HepG2 (cell line): ENCODE measurements around the gene HTR1A. TPM values are rescaled to one million over a fixed set of nuclear protein-coding genes. Genes with fewer than 3 reads are reported as not detected.

ENCODE experiments used
- ATAC-seq: fragments of 200-7000 bp; cut with Tn5 transposase; 3 replicates; pipeline ENCODE4 v1.9.1; 2020; ENCODE audit warnings: mild to moderate bottlenecking, moderate library complexity
- BruUV-seq: library from RNA; stranded (reverse); fragments of 400-500 nt; replicated peaks from 2 replicates; lab custom pipeline; 2021; lab: Mats Ljungman, UMichigan
- CTCF ChIA-PET: fragments of 300-600 bp; formaldehyde crosslinking; extraction: SDS; loops from one replicate; lab custom pipeline; 2021; ENCODE audit warnings: low total read pairs, inconsistent platforms, low intra/inter-chr PET ratio; lab: Yijun Ruan, JAX
- POLR2A ChIA-PET: fragments of 350-600 bp; sonication (Branson Sonifier 250); formaldehyde crosslinking; loops from one replicate; lab custom pipeline; 2020; ENCODE audit warnings: antibody characterized with exemption, inconsistent platforms; lab: Yijun Ruan, JAX
- DNase-seq: peaks from one replicate; pipeline ENCODE4 v3.0.0-alpha.2; 2015; ENCODE audit warnings: low spot score
- FAIRE-seq: peaks from 3 replicates; lab custom pipeline; 2011; peaks lifted over from hg19 to GRCh38; lab: Jason Lieb, UNC
- H2AFZ ChIP-seq: one replicate; pipeline ENCODE4 v1.6.1; 2011; ENCODE audit warnings: low read length, inconsistent platforms
- H3K27ac ChIP-seq: fragments of 300-600 bp; 3 replicates; pipeline ENCODE4 v1.8.0; 2011; ENCODE audit warnings: mixed run types, mild to moderate bottlenecking, mixed read lengths, low read length, inconsistent platforms; ENCODE audit not compliant: insufficient read depth; ENCODE audit errors: extremely low read length
- H3K27me3 ChIP-seq, 2 experiments: fragments of 200-600 bp in 1 of 2; 2 replicates in 1 of 2; 3 replicates in 1 of 2; pipeline versions ENCODE4 v1.6.0 to v1.8.0; 2011; ENCODE audit warnings: low read length in 2 of 2, mild to moderate bottlenecking in 2 of 2, moderate library complexity in 2 of 2, inconsistent platforms in 1 of 2; ENCODE audit not compliant: insufficient read depth in 2 of 2, control insufficient read depth in 1 of 2
- H3K36me3 ChIP-seq, 2 experiments: fragments of 200-600 bp in 1 of 2; replicated peaks in 1 of 2; 2 replicates in 1 of 2; 3 replicates in 1 of 2; pipeline versions ENCODE4 v1.5.1 to v1.8.0; 2011; ENCODE audit warnings: low read length in 2 of 2, inconsistent platforms in 1 of 2; ENCODE audit not compliant: insufficient read depth in 2 of 2, control insufficient read depth in 1 of 2
- H3K4me1 ChIP-seq: 2 replicates; pipeline ENCODE4 v1.5.1; 2012; ENCODE audit warnings: low read length, inconsistent platforms; ENCODE audit not compliant: insufficient read depth
- H3K4me2 ChIP-seq: 2 replicates; pipeline ENCODE4 v1.6.0; 2011; ENCODE audit warnings: low read depth, low read length, inconsistent platforms
- H3K4me3 ChIP-seq, 3 experiments: fragments of 200-600 bp in 1 of 3; sonication (generic), shearing (Covaris generic) in 1 of 3; replicated peaks in 1 of 3; 2 replicates each; pipeline ENCODE4 v1.5.1; 2011 to 2016; ENCODE audit warnings: low read length in 3 of 3, inconsistent platforms in 2 of 3, low read depth in 2 of 3, mild to moderate bottlenecking in 2 of 3, control low read depth in 1 of 3, mixed read lengths in 1 of 3; ENCODE audit not compliant: insufficient read depth in 1 of 3
- H3K79me2 ChIP-seq: one replicate; pipeline ENCODE4 v1.6.1; 2011; ENCODE audit warnings: low read length, inconsistent platforms; ENCODE audit not compliant: insufficient read depth
- H3K9ac ChIP-seq: 2 replicates; pipeline ENCODE4 v1.6.0; 2011; ENCODE audit warnings: mild to moderate bottlenecking, low read depth, low read length, inconsistent platforms; ENCODE audit not compliant: insufficient read depth
- H3K9me3 ChIP-seq: 2 replicates; pipeline ENCODE4 v1.5.1; 2012; ENCODE audit warnings: mild to moderate bottlenecking, low read length
- H4K20me1 ChIP-seq: 2 replicates; pipeline ENCODE4 v1.6.0; 2011; ENCODE audit warnings: inconsistent platforms, mild to moderate bottlenecking, low read length, moderate library complexity; ENCODE audit not compliant: insufficient read depth
- DMTF1 ChIP-seq: sonication (generic); formaldehyde crosslinking; IDR thresholded peaks from 2 replicates; pipeline ENCODE4 v1.4.0; 2020; ENCODE audit warnings: mild to moderate bottlenecking, missing genetic modification reagents
- DR1 ChIP-seq: sonication (generic); formaldehyde crosslinking; IDR thresholded peaks from 2 replicates; pipeline ENCODE4 v1.8.0; 2021; ENCODE audit warnings: mild to moderate bottlenecking, missing genetic modification reagents, inconsistent platforms
- DZIP1 ChIP-seq: sonication (generic); formaldehyde crosslinking; IDR thresholded peaks from 2 replicates; pipeline ENCODE4 v1.5.0; 2020; ENCODE audit warnings: mild to moderate bottlenecking, missing genetic modification reagents
- MED13 ChIP-seq: sonication (generic); formaldehyde crosslinking; IDR thresholded peaks from 2 replicates; pipeline ENCODE4 v1.5.0; 2020; ENCODE audit warnings: missing genetic modification reagents
- PRDM4 ChIP-seq: sonication (generic); formaldehyde crosslinking; IDR thresholded peaks from 2 replicates; pipeline ENCODE4 v1.9.0; 2021; ENCODE audit warnings: missing genetic modification reagents, borderline replicate concordance
- STAT6 ChIP-seq: sonication (generic); formaldehyde crosslinking; IDR thresholded peaks from 2 replicates; pipeline ENCODE4 v1.4.0; 2020; ENCODE audit warnings: missing genetic modification reagents, mild to moderate bottlenecking, borderline replicate concordance
- ZEB1 ChIP-seq: IDR thresholded peaks from 2 replicates; pipeline ENCODE4 v1.6.1; 2012; ENCODE audit warnings: mild to moderate bottlenecking, low read depth, inconsistent platforms; ENCODE audit not compliant: insufficient replicate concordance
- ZNF280B ChIP-seq: sonication (generic); formaldehyde crosslinking; IDR thresholded peaks from 2 replicates; pipeline ENCODE4 v1.5.0; 2020; ENCODE audit warnings: missing genetic modification reagents, mild to moderate bottlenecking, borderline replicate concordance
- ZNF484 ChIP-seq: sonication (generic); formaldehyde crosslinking; IDR thresholded peaks from 2 replicates; pipeline ENCODE4 v1.5.1; 2020; ENCODE audit warnings: mild to moderate bottlenecking, low read depth, missing genetic modification reagents, borderline replicate concordance
- ZNF782 ChIP-seq: sonication (generic); formaldehyde crosslinking; IDR thresholded peaks from 2 replicates; pipeline ENCODE4 v1.4.0; 2020; ENCODE audit warnings: missing genetic modification reagents, mild to moderate bottlenecking, borderline replicate concordance
- WGBS: methylation state at CpG from one replicate; pipeline ENCODE4 v1.1.6; 2017; ENCODE audit warnings: low lambda C conversion rate; 5-methylcytosine and 5-hydroxymethylcytosine counted together
- in situ Hi-C: cut with HindIII; loops from 2 replicates; pipeline ENCODE4 v1.10.0; 2017; ENCODE audit warnings: low pct_unique_long_range_greater_than_20kb; ENCODE audit not compliant: extremely low pct_ligation_motif_present
- intact Hi-C: fragments of 100-400 bp; cut with micrococcal nuclease; formaldehyde crosslinking; loops from one replicate; pipeline ENCODE4 v1.10.0; 2022; ENCODE audit not compliant: unreplicated experiment
- polyA plus RNA-seq, 8 experiments: library from polyadenylated mRNA; depleted of rRNA in 3 of 8; stranded (reverse) in 7 of 8; unstranded in 1 of 8; fragments of >200 nt; fragmentation: Illumina TruSeq in 4 of 8; extraction: Trizol in 4 of 8; gene quantifications; 2 replicates each; pipeline versions ENCODE4 v1.2.1 to v1.2.3, GENCODE V29; 2011 to 2016; ENCODE audit warnings: low read depth in 4 of 8, missing spikeins in 1 of 8, mixed read lengths in 1 of 8; ENCODE audit not compliant: insufficient read depth in 1 of 8
- total RNA-seq, 5 experiments: library from RNA; depleted of rRNA; stranded (reverse); fragments of >200 nt; fragmentation: Illumina TruSeq; extraction: Trizol; gene quantifications; 2 replicates each; pipeline ENCODE4 v1.2.3, GENCODE V29; 2016; ENCODE audit warnings: low read depth in 1 of 5

Gene HTR1A
- total and polyA plus RNA-seq, 2 of the 13 experiments (the other 11 are each of a cell fraction or from before 2014, with no cell fraction given): not detected

GRCh38 chr5:63935103-63935502 is 27.1 kb downstream of the HTR1A start (continued):
- TF ChIP-seq PRDM4 (CRISPR knock-in tag): no peak
- TF ChIP-seq ZNF484 (CRISPR knock-in tag): no peak
- TF ChIP-seq DMTF1 (CRISPR knock-in tag): no peak
- no peak for TF ChIP-seq DZIP1

- ATAC-seq: no peak
- ChIA-PET POLR2A (no interaction called here), CTCF (no interaction called here)
- no peak for FAIRE-seq
- intact Hi-C loops (no loop called here), in situ Hi-C loops (no loop called here)
- no peak for DNase-seq
- Histone ChIP-seq H3K4me3 (no peak overlapping the region), H4K20me1 (no peaks in the 10 kb centered on the region), H2AFZ (no peak overlapping the region), H3K79me2 (no peaks in the 10 kb centered on the region), H3K27ac (no peak overlapping the region), H3K27me3 (no peaks in the 10 kb centered on the region), H3K9ac (no peak overlapping the region), H3K4me1 (no peaks in the 10 kb centered on the region), H3K9me3 (peaks cover 59% of the 10 kb centered on the region), H3K36me3 (no peaks in the 10 kb centered on the region), H3K4me2 (no peak overlapping the region)
- 15% methylated on average over 1 of the region's 1 CpG for WGBS
- no TSS peak for BruUV-seq
- TF ChIP-seq ZNF782 (CRISPR knock-in tag) (no peak), STAT6 (no peak), MED13 (CRISPR knock-in tag) (no peak), DR1 (CRISPR knock-in tag) (no peak), ZNF280B (CRISPR knock-in tag) (no peak), ZEB1 (no peak)
Measured at GRCh38 chr5:63931836-63932235, 30.4 kb downstream of the HTR1A start.
